ENCODE results near the gene FUZ.

DNA sequence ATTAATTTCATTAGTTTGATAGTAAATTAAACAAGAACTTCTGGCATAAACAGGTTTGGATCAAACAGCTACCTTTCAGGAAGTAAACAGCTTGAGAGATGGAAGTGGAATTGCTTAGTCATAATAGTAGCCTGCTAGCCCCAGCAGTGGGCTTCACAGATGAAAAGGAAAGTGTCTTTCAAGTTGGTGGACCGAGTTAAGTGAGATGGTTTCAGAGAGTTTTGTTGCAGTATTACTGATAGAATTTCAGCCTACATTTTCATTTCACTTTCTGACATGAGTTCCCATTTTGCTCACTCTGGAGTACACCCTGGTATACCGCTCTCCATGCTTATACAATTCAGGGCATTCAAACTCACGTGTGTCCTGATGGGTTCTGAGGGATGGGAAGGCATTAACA lies 35.8 kb upstream of the FUZ start:
- TF ChIP-seq CTCF (IDR thresholded peaks at IDR 0.05 in 8 of 11, conservative IDR thresholded peaks at IDR 0.05 in 3 of 11) (no peak), POLR2AphosphoS5 (IDR thresholded peaks at IDR 0.05) (no peak)
